NCI-H2081 treated with DMSO at 0.1 percent for 48 hours (cell line): Measurements from ENCODE around the gene ESRRG.
A peak's percentile ranks its signal among the peaks of the same experiment; 100 is the strongest.
"Not testable (repeated sequence)": the region's sequence is repeated elsewhere in the genome, so short reads cannot be mapped to it uniquely, and the experiment has no call there.

Experiments
- DNase-seq: peaks from one replicate; lab custom pipeline; 2025; lab: John Stamatoyannopoulos, UW

Gene ESRRG

DNA sequence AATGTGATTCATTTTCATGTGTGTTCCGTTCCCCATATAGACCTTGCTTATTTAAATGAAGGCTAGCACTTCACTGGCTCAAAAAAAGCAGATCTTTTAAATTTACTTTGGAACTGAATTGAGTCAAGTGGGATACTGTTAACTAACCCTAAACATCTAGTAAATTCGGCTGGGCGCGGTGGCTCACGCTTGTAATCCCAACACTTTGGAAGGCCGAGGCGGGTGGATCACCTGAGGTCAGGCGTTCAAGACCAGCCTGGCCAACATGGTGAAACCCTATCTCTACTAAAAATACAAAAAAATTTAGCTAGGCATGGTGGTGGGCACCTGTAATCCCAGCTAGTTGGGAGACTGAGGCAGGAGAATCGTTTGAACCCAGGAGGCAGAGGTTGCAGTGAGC lies 19.2 kb downstream of the ESRRG start:
- not testable (repeated sequence) for DNase-seq

DNA sequence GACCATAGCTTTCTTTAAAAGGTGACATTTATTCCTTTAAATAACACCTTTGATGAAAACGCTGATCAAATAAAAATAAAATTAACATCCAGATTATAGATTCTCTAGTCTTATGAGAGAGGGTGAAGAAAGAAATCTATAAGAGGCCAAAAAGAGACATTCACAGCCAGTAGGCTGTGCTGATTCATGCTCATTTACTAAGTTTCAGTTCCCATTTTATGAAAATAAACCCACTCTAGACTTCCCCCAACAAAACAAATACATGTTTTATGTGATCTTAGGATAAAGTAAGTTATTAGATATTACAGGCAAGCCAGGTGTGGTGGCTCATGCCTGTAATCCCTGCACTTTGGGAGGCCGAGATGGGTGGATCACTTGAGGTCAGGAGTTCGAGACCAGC lies 21.1 kb downstream of the ESRRG start:
- DNase-seq: no peak

DNA sequence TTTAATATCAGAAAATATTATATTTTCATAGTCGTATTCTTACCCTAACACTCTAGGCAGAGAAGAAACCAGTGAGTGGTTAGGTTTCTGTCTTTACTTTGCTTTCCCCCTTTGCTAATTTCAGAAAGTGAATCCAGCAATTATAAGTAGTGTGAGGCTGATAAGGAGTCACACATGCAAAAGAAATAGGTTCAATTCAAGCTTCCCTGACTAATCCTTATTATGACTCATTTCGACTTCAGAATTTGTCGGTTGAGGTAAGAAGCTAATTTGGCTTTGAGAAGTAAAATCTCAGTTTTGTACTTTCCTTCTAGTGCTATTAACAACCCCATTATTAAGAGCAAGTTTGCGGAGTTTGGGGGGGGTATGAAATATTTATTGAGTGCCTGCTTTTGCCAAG lies 22.4 kb downstream of the ESRRG start:
- DNase-seq: no peak

DNA sequence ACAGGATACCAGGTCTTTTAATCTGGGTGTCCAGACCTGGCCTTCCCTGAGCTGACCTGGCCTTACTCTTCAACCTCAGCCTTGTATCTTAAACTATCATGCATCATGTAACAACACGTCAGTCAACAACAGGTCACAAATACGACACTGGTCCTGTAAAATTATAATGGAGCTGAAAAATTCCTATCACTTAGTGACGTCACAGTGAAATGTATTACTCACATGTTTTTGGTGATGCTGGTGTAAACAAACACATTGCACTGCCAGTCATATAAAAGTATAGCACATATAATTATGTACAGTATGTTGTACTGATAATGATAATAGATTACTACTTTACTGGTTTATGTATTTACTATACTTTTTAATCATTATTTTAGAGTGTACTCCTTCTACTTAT lies 31.5 kb downstream of the ESRRG start:
- DNase-seq: no peak

DNA sequence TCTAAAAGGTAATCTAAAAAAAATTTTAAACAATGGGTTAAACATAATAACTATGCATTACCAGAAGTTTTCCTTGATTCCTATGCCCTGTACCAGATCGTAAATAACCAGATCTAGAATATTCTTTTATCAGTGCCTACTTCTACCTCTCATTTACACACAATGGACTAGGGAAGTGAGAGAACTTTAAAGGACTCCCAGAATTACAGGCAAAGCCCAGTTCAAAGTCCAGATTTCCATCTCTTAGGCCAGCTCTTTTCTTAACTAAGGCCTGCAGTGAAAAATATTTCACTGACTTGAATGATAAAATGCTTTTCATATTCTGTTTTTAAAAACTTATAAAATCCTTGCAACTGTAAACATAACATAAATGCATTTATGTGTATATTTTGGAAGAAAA lies 32.6 kb downstream of the ESRRG start:
- no peak for DNase-seq

DNA sequence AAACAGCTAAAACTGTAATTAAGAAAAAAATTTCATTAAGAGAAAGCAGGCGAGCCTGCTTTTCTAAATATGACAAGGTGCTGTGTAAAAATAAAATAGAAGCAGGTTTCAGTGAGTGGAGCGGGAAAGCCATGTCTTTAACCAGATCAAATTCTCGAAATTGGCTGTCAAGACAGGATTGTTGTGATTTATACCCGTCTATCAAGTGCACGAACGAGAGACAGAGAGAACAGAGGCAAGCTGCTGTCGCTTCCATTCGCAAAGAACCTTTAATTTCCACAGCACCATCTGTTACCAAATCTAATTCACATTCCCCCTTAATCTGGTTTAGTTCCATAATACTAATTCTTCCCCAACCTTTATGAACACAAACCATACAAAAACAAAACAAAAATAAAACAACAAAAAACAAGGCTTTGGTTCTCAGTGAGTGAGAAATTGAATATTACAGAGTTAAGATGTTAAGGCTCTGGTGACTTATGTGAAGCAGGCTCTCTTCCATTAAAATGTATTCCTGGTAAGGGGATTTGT lies 35.0 kb downstream of the ESRRG start:
- no peak for DNase-seq

DNA sequence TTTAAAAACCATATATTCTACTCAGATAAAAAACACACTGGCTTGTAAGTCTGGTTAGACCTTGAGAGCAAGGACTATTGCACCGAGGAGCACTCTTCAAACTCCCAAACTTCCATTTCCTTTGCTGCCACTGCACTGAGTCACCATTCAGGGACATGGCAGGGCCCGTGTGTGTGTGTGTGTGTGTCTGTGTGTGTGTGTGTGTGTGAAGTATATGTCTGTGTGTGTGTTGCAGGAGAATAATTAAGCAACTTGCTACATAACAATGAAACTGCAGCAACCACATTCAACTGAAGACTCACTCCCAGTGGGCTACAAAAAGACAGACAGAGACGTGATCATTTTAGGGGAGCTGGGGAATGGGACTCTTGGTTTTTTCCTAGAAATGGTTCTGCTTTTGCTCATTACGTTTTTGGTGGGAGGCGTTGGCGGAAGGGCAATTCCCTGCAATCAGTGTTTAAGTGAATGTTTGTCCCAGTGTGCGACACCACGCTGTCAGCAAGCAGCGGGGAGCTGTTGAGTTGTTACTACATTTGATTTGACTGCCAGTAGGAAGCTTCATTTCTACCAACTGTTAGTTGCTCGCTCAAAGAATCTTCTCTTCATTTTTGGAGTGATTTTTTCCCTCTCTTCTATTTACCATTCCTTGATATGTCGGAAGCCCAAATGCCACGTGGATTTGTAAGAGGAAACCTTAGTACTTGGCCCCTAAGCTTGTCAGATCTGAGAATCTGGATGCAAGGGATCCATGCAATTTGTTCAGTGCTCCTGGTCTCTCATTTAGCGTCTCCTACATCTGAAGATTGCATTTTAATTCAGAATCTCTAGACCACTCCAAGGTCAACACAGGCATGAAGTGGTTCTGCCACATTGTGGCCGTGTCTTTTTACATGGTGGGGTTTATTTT lies 36.1 kb downstream of the ESRRG start:
- peak; percentile 43 for DNase-seq

DNA sequence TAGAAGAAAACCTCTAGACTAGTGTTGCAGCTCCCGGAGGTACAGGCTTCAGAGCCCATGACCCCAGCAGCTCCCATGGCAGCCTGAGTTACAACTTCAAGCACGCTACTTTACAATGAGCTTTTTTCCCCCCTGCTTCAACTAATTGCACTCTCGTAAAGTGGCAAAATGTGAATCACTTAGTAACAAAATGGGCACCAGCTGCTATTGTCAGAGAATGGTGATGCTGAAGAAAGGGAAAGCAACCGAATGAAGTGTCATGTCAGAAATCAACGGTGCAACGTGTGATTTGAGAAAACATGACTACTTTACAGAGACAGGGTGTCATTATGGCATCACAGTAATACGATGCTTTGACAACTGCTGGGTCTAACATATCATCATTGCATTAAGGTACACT lies 40.5 kb downstream of the ESRRG start:
- peak; percentile 58 for DNase-seq

DNA sequence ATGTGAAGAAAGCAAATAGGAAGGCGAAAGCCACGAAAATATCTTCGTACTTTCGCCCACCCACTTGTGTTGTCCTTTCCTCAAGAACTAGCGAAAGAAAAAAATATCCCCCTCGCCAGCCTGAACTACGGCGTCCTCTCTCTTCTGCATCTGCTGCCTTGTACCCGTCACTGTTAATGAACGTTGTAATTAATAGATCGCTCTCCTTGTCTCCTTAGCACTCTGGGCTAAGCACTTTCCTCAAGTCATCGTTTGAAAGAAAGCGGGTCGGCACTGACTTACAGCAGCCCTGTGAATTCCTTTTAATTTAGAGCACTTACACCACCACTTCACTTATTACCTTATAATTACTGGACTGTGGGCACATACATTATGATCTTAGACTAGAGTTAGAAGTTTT lies 44.1 kb downstream of the ESRRG start:
- DNase-seq: no peak

DNA sequence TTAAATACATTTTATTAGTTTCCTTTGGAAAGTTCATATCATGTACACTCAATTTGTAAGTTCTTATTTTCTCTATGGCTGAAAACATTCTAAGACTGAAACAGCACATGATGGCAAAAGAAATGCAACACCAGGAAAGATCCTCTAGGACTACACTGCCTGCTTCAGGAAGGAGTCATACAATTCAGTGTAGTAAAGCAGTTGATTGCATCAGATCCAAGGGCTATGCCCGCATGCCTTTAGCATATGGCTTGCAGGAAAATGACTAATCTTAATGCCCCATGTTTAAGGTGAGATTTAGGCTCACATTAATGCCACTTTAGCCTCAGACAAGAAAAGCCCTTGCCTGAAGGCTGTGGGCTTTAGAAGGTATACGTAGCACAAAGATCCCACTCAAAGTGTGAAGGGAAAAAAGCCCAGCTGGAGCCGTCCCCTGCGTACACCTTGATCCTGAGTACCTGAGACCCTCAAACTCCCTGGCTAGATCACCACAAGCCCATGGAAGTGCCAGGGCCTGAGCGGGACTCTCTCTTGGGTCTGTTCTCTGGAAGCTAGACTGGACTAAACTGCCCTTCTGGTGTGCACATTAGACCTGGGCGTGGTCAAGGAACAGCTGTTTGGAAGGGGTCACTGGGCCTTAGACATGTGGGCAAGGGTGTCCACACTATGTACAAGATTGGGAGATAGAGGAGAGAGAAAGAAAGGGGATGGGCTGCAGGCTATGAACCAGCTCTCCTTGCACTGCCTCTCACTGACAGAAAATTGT lies 52.9 kb downstream of the ESRRG start:
- DNase-seq: no peak

DNA sequence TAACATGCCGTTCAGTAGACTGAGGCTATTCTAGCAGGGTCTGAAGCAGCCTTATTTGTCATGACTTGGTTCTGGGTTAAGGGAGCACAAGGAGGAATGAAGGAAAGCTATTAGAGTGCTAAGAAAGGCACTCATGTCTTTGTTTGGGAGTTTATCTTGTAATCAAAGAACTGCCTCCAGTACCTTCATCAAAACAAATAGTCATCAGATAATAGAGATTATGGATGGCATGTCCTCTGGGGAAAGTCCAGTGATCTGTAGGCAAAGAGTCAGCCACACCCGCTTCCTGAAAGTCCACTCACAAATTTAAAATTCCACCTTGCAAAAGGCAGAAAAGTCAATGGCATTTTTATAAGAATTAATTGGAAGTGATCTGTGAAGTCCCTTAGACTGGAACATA lies 56.8 kb downstream of the ESRRG start:
- no peak for DNase-seq

DNA sequence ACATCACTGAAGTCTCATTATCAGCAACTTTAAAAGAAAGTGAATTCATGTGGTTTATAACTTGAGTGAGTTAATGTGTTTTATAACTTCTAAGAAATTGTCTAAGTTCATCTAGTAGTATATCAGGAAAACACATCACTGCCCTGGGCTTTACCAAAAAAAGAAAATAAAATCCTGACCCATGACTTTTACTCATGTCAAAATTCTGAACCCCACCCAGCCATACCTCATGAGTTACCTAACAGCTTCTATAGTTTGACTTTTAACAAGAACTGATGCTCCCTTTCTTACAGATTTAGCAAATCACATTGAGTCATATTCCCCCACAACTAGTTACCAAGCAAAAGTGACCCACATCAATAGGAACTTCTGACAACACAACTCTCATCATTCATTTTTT lies 57.4 kb downstream of the ESRRG start:
- no peak for DNase-seq

DNA sequence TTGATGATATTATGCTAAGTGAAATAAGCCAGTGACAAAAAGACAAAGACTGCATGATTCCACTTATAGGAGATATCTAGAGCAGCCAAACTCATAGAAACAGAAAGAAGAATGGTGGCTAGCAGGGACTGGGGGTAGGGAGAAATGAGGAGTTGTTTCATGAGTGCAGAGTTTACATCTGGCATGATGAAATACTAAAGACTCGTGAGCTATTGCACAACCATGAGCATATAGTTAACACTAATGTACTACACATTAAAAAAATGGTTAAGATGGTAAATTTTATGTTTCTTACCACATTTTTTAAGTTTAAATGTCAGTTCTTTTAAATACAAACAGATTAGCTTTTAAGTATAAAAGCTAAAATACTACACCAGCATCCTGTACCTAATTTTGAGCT lies 57.8 kb downstream of the ESRRG start:
- no peak for DNase-seq

DNA sequence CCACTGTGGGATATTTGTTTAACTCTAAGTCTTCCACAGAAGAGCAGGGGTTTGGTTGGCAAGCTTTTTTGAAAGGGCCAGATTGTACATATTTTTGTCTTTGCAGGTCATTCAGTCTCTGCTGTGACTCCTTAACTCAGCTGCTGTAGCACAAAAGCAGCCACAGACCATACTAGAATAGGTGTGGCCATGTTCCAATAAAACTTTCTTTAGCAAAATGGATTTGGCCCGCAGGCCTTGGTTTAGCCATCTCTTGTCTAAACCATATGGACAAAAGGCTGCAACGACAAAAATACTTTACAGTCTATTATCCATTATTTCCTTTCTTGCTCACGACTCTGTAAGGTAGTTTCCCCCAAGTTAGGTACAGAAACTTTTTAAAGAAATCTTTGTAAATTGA lies 60.5 kb downstream of the ESRRG start:
- DNase-seq: no peak

DNA sequence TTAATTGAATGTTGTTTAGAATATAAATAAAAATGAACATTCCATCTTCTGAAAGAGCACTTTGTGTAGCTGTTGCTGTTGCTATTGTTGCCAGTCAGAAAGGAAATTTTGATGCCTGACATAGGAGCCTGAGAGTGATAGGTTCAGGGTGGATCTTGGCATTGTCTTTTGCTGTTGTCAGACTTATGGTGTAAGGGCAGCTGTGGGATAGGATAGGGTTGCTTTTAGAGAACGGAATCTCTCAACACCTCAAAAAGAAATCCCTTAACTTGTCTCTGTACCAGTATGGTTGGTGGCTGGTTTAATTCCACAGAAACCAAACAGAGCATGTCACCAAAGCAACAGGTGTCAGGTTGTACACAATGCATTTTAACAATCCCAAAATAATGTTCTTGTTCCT lies 62.7 kb downstream of the ESRRG start:
- no peak for DNase-seq

DNA sequence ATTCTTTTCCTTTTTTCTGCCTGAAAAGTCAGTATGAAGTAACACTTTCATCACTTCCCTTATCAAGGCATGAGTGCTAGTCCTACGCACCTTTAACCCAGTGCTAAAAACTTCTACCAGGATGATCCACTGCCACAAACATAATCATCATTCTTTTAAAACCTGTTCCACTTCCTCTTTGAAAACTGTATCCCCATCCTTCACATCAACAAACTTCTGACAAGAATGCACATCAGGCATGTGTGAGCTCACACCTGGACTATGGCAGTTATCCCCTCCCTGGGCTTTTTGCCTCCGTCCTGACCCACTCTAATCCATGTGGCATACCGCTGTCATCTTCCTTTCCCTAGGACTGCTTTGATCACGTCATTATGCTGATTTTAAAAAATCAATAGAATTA lies 70.2 kb downstream of the ESRRG start:
- DNase-seq: no peak

DNA sequence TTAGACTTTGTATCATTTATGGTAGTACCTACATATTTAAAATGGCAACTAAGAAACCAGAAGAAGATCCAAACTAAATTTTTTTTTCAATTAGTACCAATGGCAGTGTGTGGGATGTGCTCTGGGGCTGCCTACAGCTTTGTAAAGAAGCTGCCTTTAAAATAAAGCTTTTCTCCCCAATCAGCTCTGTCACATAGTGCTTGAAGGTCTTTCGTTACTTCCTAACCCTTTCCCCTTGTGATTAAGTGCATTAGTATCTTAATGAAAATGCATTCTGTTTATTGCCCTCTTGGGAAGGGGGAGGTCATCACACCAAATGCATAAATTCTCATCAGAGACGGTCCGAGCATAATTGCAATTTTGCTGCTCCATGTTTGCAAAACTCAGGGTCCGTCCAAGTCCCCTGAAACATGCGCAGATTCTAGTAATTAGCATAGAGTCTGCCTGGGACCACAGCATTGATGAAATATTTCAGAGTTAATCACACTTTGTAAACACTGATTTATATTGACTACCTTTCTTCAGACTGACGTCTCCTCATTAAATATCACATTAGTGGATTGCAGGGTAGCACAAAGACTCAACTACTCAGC lies 71.3 kb downstream of the ESRRG start:
- DNase-seq: no peak

DNA sequence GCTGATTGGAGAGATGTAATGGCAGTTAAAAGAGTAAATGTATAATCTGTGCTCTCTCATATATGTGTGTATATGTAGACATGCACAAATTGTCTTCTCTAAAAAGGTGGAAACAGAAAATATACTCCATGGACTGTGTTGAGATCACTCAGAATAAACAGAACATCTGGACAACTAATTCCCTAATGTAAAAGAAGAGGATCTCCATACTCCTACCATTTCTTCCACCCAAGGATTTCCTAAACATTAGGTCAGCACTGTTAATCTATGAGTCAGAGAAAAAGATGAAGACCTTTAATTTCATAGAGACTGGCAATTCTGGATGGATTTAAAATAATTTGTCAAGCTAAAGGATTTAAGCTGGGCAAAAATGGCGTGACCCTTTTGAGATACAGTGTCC lies 80.1 kb downstream of the ESRRG start:
- no peak for DNase-seq

DNA sequence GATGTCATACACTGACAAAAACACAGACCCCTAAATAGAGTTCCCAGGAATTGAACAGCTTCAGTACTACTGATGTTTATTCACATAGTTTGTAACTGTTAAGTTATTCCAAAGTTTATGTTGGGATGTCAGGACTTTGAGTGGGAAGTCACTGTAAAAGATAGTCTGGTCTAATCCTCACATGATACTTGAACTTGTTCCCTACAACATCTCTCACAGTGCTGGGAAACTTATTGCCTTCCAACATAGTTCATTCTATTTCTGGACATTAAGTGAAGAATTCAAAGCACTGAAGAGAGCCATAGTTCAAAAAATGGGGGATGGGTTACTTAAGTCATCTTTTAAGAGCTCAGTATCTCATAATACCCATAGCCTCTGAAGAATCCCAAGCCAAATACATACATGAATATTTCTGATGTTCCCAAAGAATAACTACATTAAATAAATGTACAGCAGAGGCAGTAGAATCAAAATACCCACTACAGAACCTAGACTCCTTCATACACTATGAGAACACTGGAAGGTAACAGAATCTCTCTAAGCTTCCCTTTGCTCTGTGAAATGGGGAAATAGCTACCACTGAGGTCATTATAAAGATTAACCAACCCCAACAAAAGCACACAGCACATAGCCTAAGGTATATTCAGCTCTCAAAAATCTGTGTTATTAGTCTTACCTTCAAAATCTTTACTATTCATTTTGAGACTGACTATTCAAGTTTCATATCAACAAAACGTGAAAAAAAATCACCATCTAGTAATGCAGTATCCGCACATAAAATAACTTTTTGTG lies 81.4 kb downstream of the ESRRG start:
- DNase-seq: no peak

DNA sequence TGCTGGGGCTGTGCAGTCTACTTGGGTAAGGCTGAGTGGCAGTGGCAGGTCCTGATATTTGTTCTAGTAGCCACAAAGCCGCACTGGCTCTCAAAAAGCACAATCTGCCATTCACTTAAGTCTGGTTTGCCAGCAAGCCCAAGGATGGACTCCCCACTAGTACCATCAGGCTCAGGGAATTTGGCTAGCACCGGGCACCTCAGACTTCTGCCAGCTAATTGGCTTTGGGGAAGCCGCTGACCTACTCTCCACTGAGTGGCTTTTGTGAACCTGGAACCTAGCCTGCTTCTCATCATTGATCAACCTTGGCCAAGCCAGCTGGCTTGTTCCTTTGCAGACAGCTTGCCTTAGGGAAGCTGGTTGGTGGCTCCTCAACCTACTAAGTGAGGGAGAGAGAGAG lies 83.1 kb downstream of the ESRRG start:
- DNase-seq: no peak

DNA sequence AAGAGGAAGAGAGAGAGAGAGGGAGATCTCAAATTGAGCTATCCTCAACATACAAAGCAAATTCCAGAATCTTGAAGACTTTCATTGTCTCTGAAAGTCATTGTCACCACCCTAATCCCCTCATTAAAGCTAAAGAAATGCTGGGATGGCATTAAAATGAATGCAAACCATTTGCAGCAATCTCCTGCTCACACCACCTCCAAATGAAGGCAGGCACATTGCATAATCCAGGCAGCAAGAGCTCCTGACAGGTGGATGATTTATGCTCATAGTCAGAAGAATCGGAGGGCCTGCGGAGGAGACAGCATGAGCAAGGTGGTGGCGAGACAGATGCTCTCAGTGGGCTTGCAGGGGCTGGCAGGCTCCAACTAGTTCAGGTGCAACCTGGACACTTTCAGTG lies 90.2 kb downstream of the ESRRG start:
- DNase-seq: no peak

DNA sequence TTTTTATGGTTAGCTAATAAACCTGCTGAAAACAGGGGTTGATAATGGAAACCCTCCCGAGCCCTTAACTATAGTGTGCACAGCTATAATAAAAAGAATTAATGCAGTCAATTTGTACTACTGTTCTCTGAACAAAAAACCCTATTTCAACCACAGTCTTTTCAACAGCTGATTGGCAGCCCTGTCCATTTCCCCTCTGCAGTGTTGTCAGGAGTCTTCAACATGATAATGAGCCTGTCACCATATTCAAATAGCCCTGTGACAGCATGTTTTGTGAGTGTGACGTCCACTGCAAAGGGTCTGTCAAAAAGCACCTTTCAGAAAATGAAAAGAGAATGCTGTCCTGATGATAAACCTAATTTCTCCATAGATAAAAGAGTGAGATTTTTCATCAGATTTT lies 92.7 kb downstream of the ESRRG start:
- DNase-seq: no peak
